ENCODE measurements around the gene LMO4.

LMO4 gene

DNA sequence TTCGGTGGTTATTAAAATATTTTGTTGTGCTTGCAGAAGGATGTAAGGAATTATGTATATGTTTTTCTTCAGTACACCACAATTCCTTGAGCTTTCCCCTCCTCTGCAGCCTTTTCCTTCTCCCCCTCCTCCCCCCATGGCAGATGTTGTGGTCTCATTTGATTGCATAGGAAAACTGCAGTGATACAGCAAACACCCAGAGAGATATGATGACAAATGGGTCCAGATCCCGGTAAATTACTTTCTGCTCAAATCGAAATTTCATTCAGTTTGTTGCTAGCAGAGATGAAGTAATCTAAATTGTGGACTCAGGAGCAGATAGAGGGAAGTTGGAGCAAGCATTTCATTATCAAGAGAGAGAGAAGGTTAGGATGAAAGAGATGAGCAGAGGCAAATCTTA, 9.9 kb downstream of the LMO4 start:
- no peak for DNase-seq (ENCODE audit: low read depth)
- TF ChIP-seq, protein P1, sequence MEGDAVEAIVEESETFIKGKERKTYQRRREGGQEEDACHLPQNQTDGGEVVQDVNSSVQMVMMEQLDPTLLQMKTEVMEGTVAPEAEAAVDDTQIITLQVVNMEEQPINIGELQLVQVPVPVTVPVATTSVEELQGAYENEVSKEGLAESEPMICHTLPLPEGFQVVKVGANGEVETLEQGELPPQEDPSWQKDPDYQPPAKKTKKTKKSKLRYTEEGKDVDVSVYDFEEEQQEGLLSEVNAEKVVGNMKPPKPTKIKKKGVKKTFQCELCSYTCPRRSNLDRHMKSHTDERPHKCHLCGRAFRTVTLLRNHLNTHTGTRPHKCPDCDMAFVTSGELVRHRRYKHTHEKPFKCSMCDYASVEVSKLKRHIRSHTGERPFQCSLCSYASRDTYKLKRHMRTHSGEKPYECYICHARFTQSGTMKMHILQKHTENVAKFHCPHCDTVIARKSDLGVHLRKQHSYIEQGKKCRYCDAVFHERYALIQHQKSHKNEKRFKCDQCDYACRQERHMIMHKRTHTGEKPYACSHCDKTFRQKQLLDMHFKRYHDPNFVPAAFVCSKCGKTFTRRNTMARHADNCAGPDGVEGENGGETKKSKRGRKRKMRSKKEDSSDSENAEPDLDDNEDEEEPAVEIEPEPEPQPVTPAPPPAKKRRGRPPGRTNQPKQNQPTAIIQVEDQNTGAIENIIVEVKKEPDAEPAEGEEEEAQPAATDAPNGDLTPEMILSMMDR (IDR thresholded peaks at IDR 0.05; ENCODE audit: insufficient read depth, low read depth, low read length, missing control alignments) = no peak
- no peak overlapping the region for H3K4me3 ChIP-seq (ENCODE audit: low read depth, low read length)

DNA sequence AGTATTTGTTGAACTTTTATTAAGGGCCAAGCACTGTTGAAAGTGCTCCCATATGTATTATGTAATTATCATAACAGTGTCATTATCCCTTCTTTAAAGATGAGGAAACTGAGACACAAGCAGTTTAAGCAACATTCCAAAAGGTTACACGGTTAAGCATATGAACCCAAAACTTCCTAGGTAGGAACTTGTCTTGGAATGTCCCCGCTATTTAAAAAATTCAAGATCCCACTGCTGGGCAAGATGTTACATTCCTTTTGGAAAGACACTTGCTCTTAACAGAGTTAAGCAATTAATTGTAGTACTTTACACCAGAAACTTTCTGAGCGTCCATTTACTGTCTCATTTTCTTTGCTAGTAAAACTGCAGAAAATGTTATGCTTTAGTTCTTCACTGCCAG, 15.6 kb downstream of the LMO4 start:
- DNase-seq (ENCODE audit: low read depth) = no peak
- TF ChIP-seq, protein P1 (IDR thresholded peaks at IDR 0.05; ENCODE audit: insufficient read depth, low read depth, low read length, missing control alignments) = no peak
- H3K4me3 ChIP-seq (ENCODE audit: low read depth, low read length) = no peak overlapping the region

DNA sequence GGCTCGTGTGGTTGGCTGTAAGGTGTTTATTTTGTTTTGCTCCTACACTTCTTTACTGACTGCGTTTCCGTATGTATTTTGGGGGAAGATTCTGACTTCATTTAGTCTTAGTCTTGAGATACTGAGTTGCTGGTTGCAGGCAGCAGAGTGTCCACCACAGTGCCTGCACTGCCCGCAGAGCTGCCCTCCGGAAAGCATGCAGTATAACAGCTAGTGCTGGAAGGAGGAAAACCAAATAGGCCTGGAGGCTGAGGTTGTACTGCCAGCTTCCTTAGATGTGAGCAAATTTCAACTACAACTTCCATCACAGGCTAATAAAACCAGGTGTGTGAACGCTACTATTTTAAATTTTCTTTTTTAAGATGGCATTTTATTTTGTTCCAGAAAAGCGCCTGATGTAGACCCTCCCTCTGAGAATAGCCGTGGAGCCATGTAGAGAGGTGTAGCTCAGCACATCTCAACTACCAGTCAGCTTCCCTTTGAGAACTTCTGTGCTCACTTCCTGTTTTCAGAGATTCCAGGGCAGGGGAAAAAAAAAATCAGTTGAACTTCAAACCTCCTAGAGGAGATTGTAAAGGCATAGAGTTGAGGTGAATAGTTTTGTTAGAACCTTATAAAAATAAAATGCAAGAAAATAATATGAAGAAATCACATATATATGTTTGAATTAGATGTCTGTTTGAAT, 17.6 kb downstream of the LMO4 start:
- TF ChIP-seq, protein P1 (IDR thresholded peaks at IDR 0.05; ENCODE audit: insufficient read depth, low read depth, low read length, missing control alignments) = no peak
- DNase-seq (ENCODE audit: low read depth) = no peak

DNA sequence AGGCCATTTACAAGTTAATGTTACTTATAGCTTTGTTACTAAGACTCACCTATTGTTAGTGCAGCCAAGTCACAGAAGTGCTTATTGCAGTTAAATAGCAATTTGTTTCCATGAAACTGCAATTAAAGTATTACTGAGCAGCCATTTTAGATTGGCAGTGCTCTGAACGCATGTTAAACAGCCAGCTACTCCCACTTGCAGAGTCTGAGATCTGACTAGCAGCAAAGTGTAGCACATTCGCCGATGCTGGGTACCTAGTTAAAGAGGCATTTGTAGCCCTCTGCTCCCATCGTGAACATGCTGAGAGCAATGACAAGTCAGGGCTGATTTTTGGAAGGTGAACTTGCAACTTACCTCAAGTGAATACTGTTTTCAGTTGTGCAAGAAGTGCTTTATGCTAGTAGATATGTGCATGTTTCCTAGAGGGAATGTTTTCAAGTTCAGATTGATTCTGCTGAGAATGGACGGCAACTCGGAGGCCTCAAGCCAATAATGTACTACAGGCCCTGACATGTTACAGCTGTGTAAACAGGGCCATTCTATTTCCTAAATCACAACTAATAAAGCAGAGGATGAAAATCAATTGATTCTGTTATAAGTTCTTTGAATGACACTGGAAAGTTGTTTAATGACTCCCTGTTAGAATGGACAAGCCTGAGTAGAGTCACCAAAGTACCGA, 19.8 kb downstream of the LMO4 start:
- no peak for DNase-seq (ENCODE audit: low read depth)
- no peak overlapping the region for H3K4me3 ChIP-seq (ENCODE audit: low read depth, low read length)
- TF ChIP-seq, protein P1 (IDR thresholded peaks at IDR 0.05; ENCODE audit: insufficient read depth, low read depth, low read length, missing control alignments) = no peak

More for the DNA sequence above, 17.6 kb downstream of the LMO4 start:
- no peak overlapping the region for H3K4me3 ChIP-seq (ENCODE audit: low read depth, low read length)

GRCh38 chr1:87349036-87349435, 20.4 kb downstream of the LMO4 start:
- TF ChIP-seq, protein P1 (IDR thresholded peaks at IDR 0.05; ENCODE audit: insufficient read depth, low read depth, low read length, missing control alignments) = no peak
- DNase-seq (ENCODE audit: low read depth) = no peak
- no peak overlapping the region for H3K4me3 ChIP-seq (ENCODE audit: low read depth, low read length)

- no peak overlapping the region for H3K4me3 ChIP-seq (ENCODE audit: low read depth, low read length)
- TF ChIP-seq, protein P1 (IDR thresholded peaks at IDR 0.05; ENCODE audit: insufficient read depth, low read depth, low read length, missing control alignments) = no peak
- DNase-seq (ENCODE audit: low read depth) = no peak
Observed at GRCh38 chr1:87355894-87356293, 27.2 kb downstream of the LMO4 start.
